ENCODE data around the gene TRPC4AP.

GRCh38 chr20:35131934-35132333, 39.3 kb upstream of the TRPC4AP start:
- TF ChIP-seq POLR2AphosphoS5 (IDR thresholded peaks at IDR 0.05) (no peak), CTCF (IDR thresholded peaks at IDR 0.05) (no peak), POLR2A (IDR thresholded peaks at IDR 0.05) (no peak)

Measured in prostate gland (tissue), 2 donors.